ENCODE results near the gene RBPJ. TPM values are rescaled to one million over a fixed set of nuclear protein-coding genes. Genes with fewer than 3 reads are reported as not detected.

The RBPJ gene
- total RNA-seq, 2 donors from 2014 or later: 41.7 to 98.2 TPM

GRCh38 chr4:26457412-26457811, 136.6 kb downstream of the RBPJ start:
- Histone ChIP-seq H3K9me3 (no peaks in the 10 kb centered on the region), H3K36me3 (no peaks in the 10 kb centered on the region), H3K4me1 (no peaks in the 10 kb centered on the region), H3K4me3 (no peak overlapping the region), H3K27ac (no peak overlapping the region), H3K27me3 (no peaks in the 10 kb centered on the region), H3K9ac (ENCODE audit: low read depth in 2 of 2, low read length in 2 of 2) (no peak overlapping the region)
- no peak for DNase-seq
- intact Hi-C loops (cut with DNase I): loop anchor here (5.0 kb wide), 1 partner anchor 265 kb away; no protein-coding TSS in a partner anchor
- TF ChIP-seq CTCF (IDR thresholded peaks at IDR 0.05): no peak

DNA sequence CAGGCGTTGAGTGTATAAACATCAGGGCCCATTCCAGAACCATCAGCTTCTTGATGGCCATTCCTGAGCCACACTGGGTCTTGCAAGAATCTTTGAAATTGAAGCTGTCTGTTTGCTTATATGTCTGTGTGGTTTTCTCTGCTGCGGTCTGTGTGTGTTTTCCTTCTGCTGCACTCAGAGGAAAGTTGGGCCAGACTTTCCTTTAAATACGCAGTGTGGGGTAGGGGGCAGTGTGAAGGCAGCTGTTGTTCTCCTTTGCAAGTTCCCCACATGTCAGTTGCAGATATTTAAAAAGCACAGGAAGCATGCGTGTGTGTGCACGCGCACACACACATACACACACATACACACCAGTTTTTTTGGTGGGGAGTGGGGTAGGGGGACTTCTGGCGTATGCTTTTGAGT, 137.3 kb downstream of the RBPJ start:
- no peak overlapping the region for H3K4me3 ChIP-seq
- no peaks in the 10 kb centered on the region for H3K4me1 ChIP-seq
- H3K27me3 ChIP-seq: no peaks in the 10 kb centered on the region
- no peaks in the 10 kb centered on the region for H3K36me3 ChIP-seq
- H3K9me3 ChIP-seq: no peaks in the 10 kb centered on the region
- TF ChIP-seq CTCF (IDR thresholded peaks at IDR 0.05): no peak
- no peak overlapping the region for H3K9ac ChIP-seq (ENCODE audit: low read depth in 2 of 2, low read length in 2 of 2)
- DNase-seq: no peak
- no peak overlapping the region for H3K27ac ChIP-seq
- intact Hi-C loops (cut with DNase I): loop anchor here (5.0 kb wide), 1 partner anchor 264 kb away; no protein-coding TSS in a partner anchor

DNA sequence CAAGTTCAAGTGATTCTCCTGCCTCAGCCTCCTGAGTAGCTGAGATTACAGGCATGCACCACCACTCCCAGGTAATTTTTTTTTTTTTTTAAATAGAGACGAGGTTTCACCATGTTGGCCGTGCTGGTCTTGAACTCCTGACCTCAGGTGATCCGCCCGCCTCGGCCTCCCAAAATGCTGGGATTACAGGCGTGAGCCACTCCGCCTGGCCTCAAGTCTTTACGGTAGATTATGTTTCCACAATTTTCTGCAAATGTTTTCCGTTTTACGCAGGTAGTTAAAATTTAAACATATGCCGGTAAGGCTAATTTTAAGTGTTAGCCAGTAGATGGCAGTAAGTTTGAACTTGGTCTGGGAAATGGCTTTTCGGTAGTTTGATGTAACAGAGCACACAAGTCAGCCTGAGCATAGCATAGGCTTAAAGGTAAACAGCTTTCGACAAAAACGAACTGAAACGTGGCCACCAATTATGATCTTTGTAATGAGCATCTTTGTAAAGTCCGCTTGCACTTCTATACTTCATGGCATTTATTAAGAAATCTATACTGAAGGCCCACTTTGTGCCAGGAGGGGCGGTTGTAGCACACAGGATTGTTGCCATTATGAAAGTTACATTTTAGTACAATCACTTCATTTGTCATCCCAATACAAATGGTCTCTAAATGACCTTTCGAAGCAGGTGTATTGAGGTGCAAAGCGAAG, 138.4 kb downstream of the RBPJ start:
- no peak overlapping the region for H3K27ac ChIP-seq
- intact Hi-C loops (cut with DNase I): loop anchor here (5.0 kb wide), 1 partner anchor 263 kb away; no protein-coding TSS in a partner anchor
- H3K9ac ChIP-seq (ENCODE audit: low read depth in 2 of 2, low read length in 2 of 2): no peak overlapping the region
- no peaks in the 10 kb centered on the region for H3K9me3 ChIP-seq
- peak; percentile 30 for TF ChIP-seq CTCF (IDR thresholded peaks at IDR 0.05)
- no peaks in the 10 kb centered on the region for H3K36me3 ChIP-seq
- H3K27me3 ChIP-seq: no peaks in the 10 kb centered on the region
- no peak for DNase-seq
- no peak overlapping the region for H3K4me3 ChIP-seq
- no peaks in the 10 kb centered on the region for H3K4me1 ChIP-seq

GRCh38 chr4:26459756-26460530, 139.1 kb downstream of the RBPJ start:
- no peak for TF ChIP-seq CTCF (IDR thresholded peaks at IDR 0.05)
- no peak for DNase-seq
- H3K27ac ChIP-seq: no peak overlapping the region
- H3K4me1 ChIP-seq: no peaks in the 10 kb centered on the region
- intact Hi-C loops (cut with DNase I): loop anchor here (5.0 kb wide), 2 partner anchors 262 to 552 kb away; no protein-coding TSS in a partner anchor
- H3K9ac ChIP-seq (ENCODE audit: low read depth in 2 of 2, low read length in 2 of 2): no peak overlapping the region
- no peaks in the 10 kb centered on the region for H3K27me3 ChIP-seq
- no peaks in the 10 kb centered on the region for H3K36me3 ChIP-seq
- H3K9me3 ChIP-seq: no peaks in the 10 kb centered on the region
- no peak overlapping the region for H3K4me3 ChIP-seq

GRCh38 chr4:26462874-26463273, 142.1 kb downstream of the RBPJ start:
- DNase-seq: no peak
- no peaks in the 10 kb centered on the region for H3K36me3 ChIP-seq
- no peaks in the 10 kb centered on the region for H3K4me1 ChIP-seq
- no peak for TF ChIP-seq CTCF (IDR thresholded peaks at IDR 0.05)
- intact Hi-C loops (cut with DNase I): loop anchor here (5.0 kb wide), 1 partner anchor 549 kb away; no protein-coding TSS in a partner anchor
- H3K4me3 ChIP-seq: no peak overlapping the region
- no peak overlapping the region for H3K9ac ChIP-seq (ENCODE audit: low read depth in 2 of 2, low read length in 2 of 2)
- no peak overlapping the region for H3K27ac ChIP-seq
- no peaks in the 10 kb centered on the region for H3K27me3 ChIP-seq
- H3K9me3 ChIP-seq: no peaks in the 10 kb centered on the region
